Smooth muscle cell (in vitro differentiated cells): Measurements from ENCODE around the gene SIRPB1. TPM values are rescaled to one million over a fixed set of nuclear protein-coding genes. Genes with fewer than 3 reads are reported as not detected.

Source experiments
- DNase-seq: peaks from one replicate; lab custom pipeline; 2025; ENCODE audit not compliant: unreplicated experiment; lab: John Stamatoyannopoulos, UW
- H2AFZ ChIP-seq: fragments of 200-600 bp; sonication (generic); 2 replicates; pipeline ENCODE4 v1.6.0; 2016; ENCODE audit warnings: antibody characterized with exemption, low read depth, mild to moderate bottlenecking
- H3F3A ChIP-seq: fragments of 200-600 bp; sonication (generic); 2 replicates; pipeline ENCODE4 v1.6.0; 2017; ENCODE audit warnings: antibody characterized with exemption, low read depth
- H3K27ac ChIP-seq: fragments of 200-600 bp; sonication (generic); 2 replicates; pipeline ENCODE4 v1.5.1; 2016; ENCODE audit warnings: low read depth, mild to moderate bottlenecking
- H3K27me3 ChIP-seq: fragments of 200-600 bp; sonication (generic); 2 replicates; pipeline ENCODE4 v1.6.1; 2016; ENCODE audit warnings: low read depth, mild to moderate bottlenecking
- H3K36me3 ChIP-seq: fragments of 200-600 bp; sonication (generic); 2 replicates; pipeline ENCODE4 v1.5.1; 2016; ENCODE audit warnings: low read depth
- H3K4me1 ChIP-seq: fragments of 200-600 bp; sonication (generic); 2 replicates; pipeline ENCODE4 v1.5.1; 2016; ENCODE audit warnings: low read depth
- H3K4me2 ChIP-seq: fragments of 200-600 bp; sonication (generic); 2 replicates; pipeline ENCODE4 v1.6.0; 2016; ENCODE audit warnings: mild to moderate bottlenecking
- H3K4me3 ChIP-seq: fragments of 200-600 bp; sonication (generic); 2 replicates; pipeline ENCODE4 v1.5.1; 2016; ENCODE audit warnings: mild to moderate bottlenecking
- H3K79me2 ChIP-seq: fragments of 200-600 bp; sonication (generic); 2 replicates; pipeline ENCODE4 v1.6.0; 2016; ENCODE audit warnings: low read depth, mild to moderate bottlenecking
- H3K9ac ChIP-seq: fragments of 200-600 bp; sonication (generic); 2 replicates; pipeline ENCODE4 v1.6.0; 2016; ENCODE audit warnings: low read depth
- H3K9me3 ChIP-seq: fragments of 200-600 bp; sonication (generic); replicated peaks from 2 replicates; pipeline ENCODE4 v1.5.1; 2016; ENCODE audit warnings: low read depth
- H4K20me1 ChIP-seq: fragments of 200-600 bp; sonication (generic); 2 replicates; pipeline ENCODE4 v1.6.0; 2016; ENCODE audit warnings: low read depth
- WGBS: methylation state at CpG from one replicate; pipeline ENCODE4 v1.1.7; 2016; ENCODE audit warnings: low lambda C conversion rate; 5-methylcytosine and 5-hydroxymethylcytosine counted together
- polyA plus RNA-seq: library from polyadenylated mRNA; unstranded; fragments of >200 nt; fragmentation: Nextera tagmentation; extraction: Ambion mirVana; gene quantifications from 2 replicates; pipeline ENCODE4 v1.2.1, GENCODE V29; 2016
- total RNA-seq: library from RNA; depleted of rRNA; stranded (reverse); fragments of >200 nt; gene quantifications from 2 replicates; pipeline ENCODE4 v1.2.3, GENCODE V29; 2014
- TF ChIP-seq, protein P1 (sequence below): fragments of 200-600 bp; sonication (generic); IDR thresholded peaks from 2 replicates; pipeline ENCODE4 v1.5.1; 2017; ENCODE audit warnings: borderline replicate concordance, mild to moderate bottlenecking, antibody characterized with exemption; ENCODE audit not compliant: insufficient read depth, poor library complexity, severe bottlenecking

SIRPB1 gene
- total and polyA plus RNA-seq, 2 experiments from 2014 or later, result 0.49 to 0.61 TPM

DNA sequence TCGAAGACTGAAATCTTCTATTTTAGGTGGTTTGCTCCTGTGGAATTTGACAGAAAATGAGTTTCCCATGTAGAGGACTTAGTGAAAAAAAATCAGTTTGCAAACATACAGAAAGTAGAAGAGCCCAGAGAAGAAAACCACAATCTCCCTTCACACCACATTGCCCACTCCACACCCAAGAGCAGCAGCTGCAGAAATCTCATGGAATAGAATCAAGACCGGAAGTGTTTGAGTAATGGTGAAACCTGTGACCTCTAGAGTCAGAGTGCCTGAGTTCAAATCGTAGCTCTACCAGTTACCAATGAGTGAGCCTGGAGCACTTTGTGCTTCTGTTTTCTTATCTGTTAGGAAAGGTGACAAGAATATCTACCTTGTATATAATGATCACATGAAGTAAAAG lies 33.2 kb upstream of the SIRPB1 start:
- H4K20me1 ChIP-seq, result no peaks in the 10 kb centered on the region
- H2AFZ ChIP-seq, result no peak overlapping the region
- DNase-seq, result no peak
- no peak overlapping the region for H3K4me2 ChIP-seq
- H3K4me1 ChIP-seq, result no peaks in the 10 kb centered on the region
- no peaks in the 10 kb centered on the region for H3F3A ChIP-seq
- H3K36me3 ChIP-seq, result no peaks in the 10 kb centered on the region
- H3K79me2 ChIP-seq, result no peaks in the 10 kb centered on the region
- H3K27ac ChIP-seq, result no peak overlapping the region
- no peaks in the 10 kb centered on the region for H3K9me3 ChIP-seq
- WGBS, result 83% methylated on average over 3 of the region's 3 CpGs
- no peak overlapping the region for H3K9ac ChIP-seq
- H3K27me3 ChIP-seq, result no peaks in the 10 kb centered on the region
- TF ChIP-seq, protein P1, sequence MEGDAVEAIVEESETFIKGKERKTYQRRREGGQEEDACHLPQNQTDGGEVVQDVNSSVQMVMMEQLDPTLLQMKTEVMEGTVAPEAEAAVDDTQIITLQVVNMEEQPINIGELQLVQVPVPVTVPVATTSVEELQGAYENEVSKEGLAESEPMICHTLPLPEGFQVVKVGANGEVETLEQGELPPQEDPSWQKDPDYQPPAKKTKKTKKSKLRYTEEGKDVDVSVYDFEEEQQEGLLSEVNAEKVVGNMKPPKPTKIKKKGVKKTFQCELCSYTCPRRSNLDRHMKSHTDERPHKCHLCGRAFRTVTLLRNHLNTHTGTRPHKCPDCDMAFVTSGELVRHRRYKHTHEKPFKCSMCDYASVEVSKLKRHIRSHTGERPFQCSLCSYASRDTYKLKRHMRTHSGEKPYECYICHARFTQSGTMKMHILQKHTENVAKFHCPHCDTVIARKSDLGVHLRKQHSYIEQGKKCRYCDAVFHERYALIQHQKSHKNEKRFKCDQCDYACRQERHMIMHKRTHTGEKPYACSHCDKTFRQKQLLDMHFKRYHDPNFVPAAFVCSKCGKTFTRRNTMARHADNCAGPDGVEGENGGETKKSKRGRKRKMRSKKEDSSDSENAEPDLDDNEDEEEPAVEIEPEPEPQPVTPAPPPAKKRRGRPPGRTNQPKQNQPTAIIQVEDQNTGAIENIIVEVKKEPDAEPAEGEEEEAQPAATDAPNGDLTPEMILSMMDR, result no peak
- H3K4me3 ChIP-seq, result no peak overlapping the region

DNA sequence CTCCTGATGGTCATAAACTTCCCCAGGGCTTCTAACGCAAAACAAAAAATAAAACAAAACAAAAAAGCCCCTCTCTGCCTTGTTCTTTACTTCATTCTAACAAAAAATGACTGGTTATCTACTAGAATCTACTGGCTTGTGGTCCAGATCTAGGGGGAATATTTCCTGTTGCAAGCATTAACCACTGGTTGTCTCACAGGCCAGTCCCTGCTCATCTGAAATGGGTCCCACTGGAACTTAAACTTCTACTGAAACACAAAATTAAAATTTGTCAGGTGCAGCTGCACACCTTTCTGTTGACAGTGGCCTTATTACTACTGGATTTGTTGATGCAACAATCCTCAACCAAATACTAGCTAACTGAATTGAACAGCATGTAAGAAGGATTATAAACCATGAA lies 32.3 kb upstream of the SIRPB1 start:
- DNase-seq, result no peak
- TF ChIP-seq, protein P1, result no peak
- Histone ChIP-seq H3K4me3 (no peak overlapping the region), H2AFZ (no peak overlapping the region), H3K4me1 (no peaks in the 10 kb centered on the region), H3K27me3 (no peaks in the 10 kb centered on the region), H3K9me3 (no peaks in the 10 kb centered on the region), H3K79me2 (no peaks in the 10 kb centered on the region), H3K27ac (no peak overlapping the region), H3K9ac (no peak overlapping the region), H4K20me1 (no peaks in the 10 kb centered on the region), H3F3A (no peaks in the 10 kb centered on the region), H3K36me3 (no peaks in the 10 kb centered on the region), H3K4me2 (no peak overlapping the region)
- 87% methylated on average over 1 of the region's 1 CpG for WGBS

DNA sequence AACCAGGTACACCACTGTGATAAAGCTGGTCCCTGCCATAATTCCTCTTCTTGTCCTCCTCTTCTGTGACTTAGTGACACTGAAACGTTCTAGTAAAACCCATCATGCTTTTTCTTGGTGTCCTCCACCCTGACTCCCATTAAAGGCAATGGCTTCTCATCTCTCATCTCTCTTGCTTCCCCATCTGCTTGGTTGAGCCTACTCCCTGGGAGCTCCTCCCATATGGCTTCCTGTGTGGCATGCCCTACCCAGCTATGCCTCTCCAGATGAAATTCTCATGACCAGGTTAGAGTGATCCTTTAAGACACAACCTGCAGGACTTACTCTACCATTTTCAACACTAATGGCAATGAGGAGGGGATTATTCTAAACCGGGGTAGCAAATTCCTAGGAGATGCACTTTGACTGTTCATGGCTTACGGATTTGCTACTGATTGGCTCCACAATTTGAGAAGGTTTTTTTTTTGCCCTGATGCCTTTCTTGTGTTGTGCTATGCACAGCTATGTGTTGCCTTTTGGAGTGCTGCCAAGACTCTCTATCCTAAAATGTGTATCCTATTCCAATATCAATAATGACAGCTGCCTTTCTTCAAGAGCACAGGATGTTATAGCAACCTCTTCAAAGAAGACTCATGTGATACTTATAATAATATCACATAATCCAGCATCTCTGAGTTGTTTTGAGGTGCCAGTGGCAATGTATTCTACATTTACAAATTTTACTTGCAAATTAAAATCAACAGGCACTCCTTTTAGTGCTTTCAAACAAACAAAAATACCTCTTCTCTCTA lies 31.7 kb upstream of the SIRPB1 start:
- no peak for DNase-seq
- TF ChIP-seq, protein P1, result no peak
- no peak overlapping the region for H3K9ac ChIP-seq
- WGBS, result 77% methylated on average over 3 of the region's 3 CpGs
- H4K20me1 ChIP-seq, result no peaks in the 10 kb centered on the region
- H3K4me2 ChIP-seq, result no peak overlapping the region
- H3F3A ChIP-seq, result no peaks in the 10 kb centered on the region
- no peaks in the 10 kb centered on the region for H3K9me3 ChIP-seq
- no peaks in the 10 kb centered on the region for H3K4me1 ChIP-seq
- H3K27me3 ChIP-seq, result no peaks in the 10 kb centered on the region
- H3K36me3 ChIP-seq, result no peaks in the 10 kb centered on the region
- H3K79me2 ChIP-seq, result no peaks in the 10 kb centered on the region
- H3K27ac ChIP-seq, result no peak overlapping the region
- H3K4me3 ChIP-seq, result no peak overlapping the region
- no peak overlapping the region for H2AFZ ChIP-seq

DNA sequence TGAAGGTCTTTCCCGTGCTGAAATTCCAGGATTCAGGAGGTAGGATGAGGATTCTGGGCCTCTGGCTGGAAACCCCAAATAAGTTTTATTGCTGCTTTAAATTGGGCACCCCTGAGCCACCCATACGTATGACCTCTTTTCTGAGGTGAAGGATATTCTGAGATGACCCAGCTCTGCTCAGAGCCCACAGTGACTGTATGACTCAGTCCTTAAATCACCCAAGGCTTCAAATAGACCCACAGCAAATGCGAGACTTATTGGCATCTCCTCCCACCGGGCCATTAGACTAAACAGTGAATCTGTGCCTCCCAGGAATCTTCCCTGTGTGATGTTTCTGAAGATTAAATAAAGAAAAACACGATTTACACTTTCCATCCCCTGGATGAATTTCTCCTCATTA lies 28.3 kb upstream of the SIRPB1 start:
- Histone ChIP-seq H3K4me1 (no peaks in the 10 kb centered on the region), H3K4me2 (no peak overlapping the region), H3K4me3 (no peak overlapping the region), H4K20me1 (no peaks in the 10 kb centered on the region), H3K27ac (no peak overlapping the region), H3K9ac (no peak overlapping the region), H3K36me3 (no peaks in the 10 kb centered on the region), H3F3A (no peaks in the 10 kb centered on the region), H2AFZ (no peak overlapping the region), H3K27me3 (no peaks in the 10 kb centered on the region), H3K9me3 (no peaks in the 10 kb centered on the region), H3K79me2 (no peaks in the 10 kb centered on the region)
- no peak for DNase-seq
- whole genome bisulfite sequencing, result 65% methylated on average over 5 of the region's 5 CpGs
- TF ChIP-seq, protein P1, result no peak
